GM21825 (cell line): ENCODE results near the gene FAM234B.

Experiments used
- ATAC-seq: cut with Tn5 transposase; IDR thresholded peaks from one replicate; pipeline ENCODE4 v1.9.1; 2021; ENCODE audit warnings: mild to moderate bottlenecking, moderate library complexity; ENCODE audit not compliant: unreplicated experiment

Gene FAM234B

GRCh38 chr12:13088496-13088895 lies 44.3 kb downstream of the FAM234B start:
- ATAC-seq: no peak

- ATAC-seq: no peak
Observed at GRCh38 chr12:13090054-13090453, 45.9 kb downstream of the FAM234B start.

DNA sequence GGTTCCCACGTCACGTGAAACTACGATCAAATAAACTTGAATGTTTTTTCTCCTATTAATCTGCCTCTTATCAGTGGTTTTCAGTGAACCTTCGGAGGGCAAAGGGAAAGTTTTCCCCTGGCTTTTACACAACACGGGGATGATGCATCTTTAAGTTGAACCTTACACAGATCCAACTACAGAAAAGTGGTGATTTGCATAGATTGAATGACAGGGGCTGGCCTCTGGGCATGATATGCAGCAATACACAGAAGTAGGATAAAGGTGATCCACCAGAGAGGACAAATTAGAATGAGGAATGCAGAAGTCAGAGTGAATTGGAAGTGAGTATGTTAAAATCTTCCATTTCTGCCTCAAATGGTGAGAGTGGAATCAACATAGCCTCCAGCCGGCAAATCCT lies 47.7 kb downstream of the FAM234B start:
- ATAC-seq: no peak

DNA sequence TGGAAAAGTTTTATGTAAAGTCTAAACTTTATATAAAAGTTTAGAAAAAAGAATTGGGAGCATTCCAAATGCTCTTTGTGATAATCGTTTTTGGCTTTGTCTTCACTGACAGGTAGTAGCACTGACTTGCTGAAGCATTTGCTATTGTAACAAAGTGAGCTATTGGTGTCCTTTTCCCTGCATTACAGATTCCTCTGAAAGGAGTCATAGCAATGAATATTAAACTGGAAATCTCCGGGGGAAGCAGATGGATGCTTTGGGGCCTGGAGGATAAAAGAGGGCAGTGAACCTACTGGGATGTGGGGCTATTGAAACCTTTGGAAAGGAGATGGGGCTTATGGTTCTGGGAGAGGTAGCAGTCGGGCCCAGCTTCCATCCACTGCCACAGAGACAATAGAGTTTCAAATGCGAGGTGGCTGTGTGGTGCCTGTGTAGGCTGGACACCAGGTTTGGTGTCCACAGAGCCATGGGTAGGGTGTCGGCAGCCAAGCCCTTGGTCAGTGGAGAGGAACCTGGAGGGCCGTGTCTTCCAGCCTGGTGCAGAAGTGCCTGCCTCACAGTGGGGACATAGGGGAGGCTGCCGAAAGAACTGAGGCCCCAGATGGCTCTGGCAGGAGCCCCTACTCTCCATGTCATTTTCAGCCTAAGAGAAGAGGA lies 49.1 kb downstream of the FAM234B start:
- ATAC-seq: no peak

GRCh38 chr12:13093848-13094220 lies 49.7 kb downstream of the FAM234B start:
- no peak for ATAC-seq

DNA sequence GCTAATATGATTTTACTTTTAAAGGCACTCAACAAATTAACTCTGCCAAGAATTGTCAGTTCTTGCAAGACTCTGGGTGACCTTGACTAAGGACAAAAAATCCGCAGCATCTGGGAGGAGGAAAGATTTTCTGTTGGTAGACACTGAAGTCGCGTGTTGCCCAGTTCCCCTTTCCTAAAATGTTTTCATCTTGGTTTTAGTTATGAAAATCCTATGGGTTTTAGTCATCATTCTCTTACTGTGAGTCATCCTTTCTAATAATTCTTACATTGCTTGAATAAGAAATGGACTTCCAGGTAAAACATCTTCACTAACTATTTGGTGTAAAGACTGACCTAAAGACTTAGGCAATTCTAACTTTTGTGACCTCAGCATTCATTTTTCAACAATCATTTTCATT lies 50.2 kb downstream of the FAM234B start:
- ATAC-seq: no peak

- no peak for ATAC-seq
Observed at GRCh38 chr12:13095266-13095995, 51.2 kb downstream of the FAM234B start.

GRCh38 chr12:13097491-13098011 lies 53.4 kb downstream of the FAM234B start:
- no peak for ATAC-seq

DNA sequence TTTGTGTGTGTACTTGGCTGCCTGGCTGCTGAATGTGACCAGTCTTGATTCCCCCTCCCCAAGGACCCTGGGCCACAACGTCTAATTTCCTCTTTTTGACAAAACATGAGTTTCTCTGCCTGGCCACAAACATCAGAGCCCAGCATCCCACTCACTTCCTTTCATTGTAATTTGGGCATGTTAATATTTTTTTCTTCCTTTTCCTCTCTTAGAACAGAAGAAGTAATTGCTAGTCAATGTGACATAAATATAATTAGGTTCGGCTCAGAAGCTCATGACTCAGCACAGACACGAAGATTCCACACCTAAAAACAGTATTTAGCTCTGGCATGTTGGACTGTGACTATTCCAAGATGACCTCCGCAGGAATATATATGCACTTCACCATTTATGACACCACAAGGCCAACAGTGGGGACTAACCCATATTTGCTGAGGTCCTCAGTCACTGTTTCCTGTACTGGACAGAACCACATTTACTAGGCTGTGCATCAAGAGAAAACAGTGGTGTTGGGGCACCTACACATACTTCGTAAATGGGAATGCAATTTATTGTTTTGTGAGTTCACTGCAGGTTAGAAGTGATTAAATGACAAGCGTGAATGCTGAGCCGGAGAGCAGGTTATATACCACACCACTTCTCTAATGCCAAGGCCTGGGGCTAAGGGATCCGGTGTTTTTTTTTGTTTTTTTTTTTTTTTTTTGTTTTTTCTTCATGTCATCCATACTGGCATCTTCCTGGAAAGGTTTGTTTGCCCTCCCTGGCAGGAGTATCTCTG lies 55.1 kb downstream of the FAM234B start:
- ATAC-seq: no peak

- ATAC-seq: no peak
Observed at GRCh38 chr12:13099844-13100604, 55.8 kb downstream of the FAM234B start.

GRCh38 chr12:13100605-13100881 lies 56.4 kb downstream of the FAM234B start:
- no peak for ATAC-seq

DNA sequence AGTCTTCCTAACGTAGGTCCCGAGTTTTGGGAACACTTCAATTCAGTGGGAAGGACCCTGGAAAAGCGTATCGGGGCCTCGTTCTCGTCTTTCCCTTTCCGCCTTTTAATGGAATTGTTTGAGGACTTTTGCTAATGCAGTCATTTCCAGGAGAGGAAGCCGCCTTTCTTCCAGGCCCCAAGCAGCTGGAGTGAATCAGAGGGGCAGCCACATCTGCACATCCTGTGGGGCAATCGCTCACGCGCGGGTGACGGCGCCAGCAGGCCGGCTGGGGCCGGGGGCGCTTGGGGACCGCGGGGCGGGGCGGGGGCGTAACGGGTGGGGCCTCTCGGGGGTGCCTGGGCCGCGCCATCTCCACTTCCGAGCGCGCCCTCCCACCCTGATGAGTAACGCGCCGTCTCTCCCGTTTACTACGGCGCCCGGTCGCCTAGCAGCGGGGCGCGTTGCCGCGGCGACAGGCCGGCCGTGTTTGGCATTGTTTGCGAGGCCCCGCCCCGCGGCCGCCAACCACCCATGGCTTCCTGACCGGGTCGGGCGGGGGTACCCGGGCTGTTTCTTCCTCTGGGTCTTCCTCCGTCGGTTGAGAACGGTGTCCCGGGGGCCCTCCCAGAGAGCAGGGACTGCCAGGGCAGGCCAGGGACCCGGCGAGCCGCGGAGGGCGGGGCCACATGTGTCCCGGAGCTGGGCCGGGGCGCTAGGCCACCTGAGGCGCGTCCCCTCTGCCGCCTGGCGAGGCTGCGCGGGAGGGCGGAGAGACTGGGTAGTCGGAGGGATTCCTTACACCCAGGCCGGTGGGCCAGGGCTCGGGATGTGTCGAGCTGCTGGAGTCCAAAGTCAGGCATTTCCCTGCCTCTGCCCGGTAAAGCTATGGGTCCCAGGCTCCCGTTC lies 56.9 kb downstream of the FAM234B start:
- ATAC-seq: peak; percentile 84

- ATAC-seq: no peak
Observed at GRCh38 chr12:13101821-13102375, 57.7 kb downstream of the FAM234B start.

DNA sequence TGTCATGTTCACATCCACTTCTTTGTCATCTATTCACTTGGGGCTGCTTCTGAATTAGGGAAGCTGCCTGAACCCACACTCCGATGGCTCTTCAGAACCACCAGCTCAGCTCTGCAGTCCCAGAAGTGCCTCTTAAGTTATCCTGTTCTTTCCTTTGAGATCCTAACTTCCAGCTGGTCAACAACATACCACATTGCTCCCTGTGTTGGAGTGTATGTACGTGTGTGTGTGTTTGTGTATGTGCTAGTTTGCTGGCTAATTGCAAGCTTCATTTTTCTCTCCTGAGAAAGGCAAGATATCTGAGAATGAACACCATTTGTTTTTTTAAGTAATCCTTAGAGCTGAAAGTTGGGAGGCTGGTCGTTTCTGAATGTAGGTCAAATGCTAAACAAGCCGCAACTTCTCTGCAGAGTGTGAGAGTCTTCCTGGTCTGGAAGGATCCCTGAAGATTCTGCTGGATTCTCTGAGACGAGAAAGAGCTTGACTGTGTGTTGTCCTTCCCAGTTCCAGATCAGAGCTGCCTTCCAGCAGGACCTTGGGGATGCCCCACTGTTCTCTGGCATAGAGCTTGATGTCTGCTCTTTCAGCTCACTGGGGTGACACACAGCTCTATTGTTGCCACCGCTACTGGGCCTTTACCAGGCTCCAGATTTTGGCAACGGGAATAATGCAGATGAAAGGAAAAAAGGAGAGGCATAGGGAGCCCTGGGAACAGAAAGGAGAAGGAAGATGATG lies 58.4 kb downstream of the FAM234B start:
- no peak for ATAC-seq

DNA sequence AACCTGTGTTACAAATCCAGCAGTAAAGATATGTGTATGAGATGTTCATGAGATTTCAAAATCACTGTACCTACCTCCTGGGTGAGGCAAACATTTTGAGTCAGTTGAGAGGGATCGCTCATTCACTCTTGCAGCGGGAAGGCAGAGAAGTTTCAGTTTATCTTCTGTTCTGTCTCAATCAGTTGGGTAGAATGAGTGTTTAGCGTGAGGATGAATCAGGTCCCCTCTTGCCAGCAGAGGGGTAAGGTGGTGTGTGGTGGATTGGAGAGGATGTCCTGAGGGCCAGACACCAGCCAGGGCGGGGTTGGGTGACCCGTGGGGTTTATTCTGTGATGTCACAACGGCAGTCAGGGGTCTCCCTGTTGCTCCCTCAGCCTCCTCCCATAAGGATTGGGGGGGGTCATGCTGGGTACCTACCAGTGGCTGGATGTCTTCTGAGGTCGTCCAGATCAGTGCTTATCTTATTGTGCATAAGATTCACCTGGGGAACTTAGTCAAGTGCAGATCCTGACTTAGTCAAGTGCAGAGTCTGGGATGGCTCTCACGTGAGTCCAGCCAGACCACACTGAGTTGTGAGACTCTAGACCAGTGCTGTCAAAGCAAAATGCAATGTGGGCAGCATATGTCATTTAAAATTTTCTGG lies 59.3 kb downstream of the FAM234B start, which contains the start of gene GSG1:
Gene GSG1 (minus strand): TSS at position 277 of the 643 bp plus-strand sequence. CDS start 155 bp downstream, at position 122.
- ATAC-seq: no peak

DNA sequence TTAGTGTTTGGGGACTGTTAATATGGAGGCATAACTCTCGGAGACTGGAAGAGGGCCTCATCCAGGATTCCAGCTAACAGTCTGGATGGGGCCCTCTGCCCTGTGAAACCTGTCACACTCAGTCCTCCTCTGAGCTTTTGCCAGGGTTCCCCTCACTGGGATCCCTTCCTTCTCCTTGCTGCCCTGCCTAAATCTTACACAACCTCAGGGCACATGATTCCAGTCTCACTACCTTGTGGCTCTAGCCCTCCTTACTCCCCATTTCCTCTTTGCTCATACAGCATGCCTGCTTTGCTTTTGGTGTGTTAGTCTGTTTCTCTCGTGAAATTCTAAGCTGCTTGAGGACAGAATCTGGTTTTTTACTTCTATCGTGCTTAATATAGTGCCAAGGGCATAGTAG lies 60.2 kb downstream of the FAM234B start:
- no peak for ATAC-seq

GRCh38 chr12:13105781-13106180 lies 61.6 kb downstream of the FAM234B start:
- no peak for ATAC-seq

GRCh38 chr12:13106666-13107065 lies 62.5 kb downstream of the FAM234B start:
- no peak for ATAC-seq

GRCh38 chr12:13112968-13113367 lies 68.8 kb downstream of the FAM234B start:
- ATAC-seq: no peak
